GM21786 (cell line): Measurements from ENCODE around the gene PARP6.

Experiments
- ATAC-seq: cut with Tn5 transposase; IDR thresholded peaks from one replicate; pipeline ENCODE4 v1.9.1; 2021; ENCODE audit not compliant: unreplicated experiment

Gene PARP6

GRCh38 chr15:72231833-72232478, 40.4 kb downstream of the PARP6 start:
- ATAC-seq = no peak

GRCh38 chr15:72231066-72231832, 41.1 kb downstream of the PARP6 start, which contains the start of gene PKM:
PKM (minus strand) TSS chr15:72231190; CDS start chr15:72219097, 12,093 bp downstream.
- peak; percentile 28 for ATAC-seq

DNA sequence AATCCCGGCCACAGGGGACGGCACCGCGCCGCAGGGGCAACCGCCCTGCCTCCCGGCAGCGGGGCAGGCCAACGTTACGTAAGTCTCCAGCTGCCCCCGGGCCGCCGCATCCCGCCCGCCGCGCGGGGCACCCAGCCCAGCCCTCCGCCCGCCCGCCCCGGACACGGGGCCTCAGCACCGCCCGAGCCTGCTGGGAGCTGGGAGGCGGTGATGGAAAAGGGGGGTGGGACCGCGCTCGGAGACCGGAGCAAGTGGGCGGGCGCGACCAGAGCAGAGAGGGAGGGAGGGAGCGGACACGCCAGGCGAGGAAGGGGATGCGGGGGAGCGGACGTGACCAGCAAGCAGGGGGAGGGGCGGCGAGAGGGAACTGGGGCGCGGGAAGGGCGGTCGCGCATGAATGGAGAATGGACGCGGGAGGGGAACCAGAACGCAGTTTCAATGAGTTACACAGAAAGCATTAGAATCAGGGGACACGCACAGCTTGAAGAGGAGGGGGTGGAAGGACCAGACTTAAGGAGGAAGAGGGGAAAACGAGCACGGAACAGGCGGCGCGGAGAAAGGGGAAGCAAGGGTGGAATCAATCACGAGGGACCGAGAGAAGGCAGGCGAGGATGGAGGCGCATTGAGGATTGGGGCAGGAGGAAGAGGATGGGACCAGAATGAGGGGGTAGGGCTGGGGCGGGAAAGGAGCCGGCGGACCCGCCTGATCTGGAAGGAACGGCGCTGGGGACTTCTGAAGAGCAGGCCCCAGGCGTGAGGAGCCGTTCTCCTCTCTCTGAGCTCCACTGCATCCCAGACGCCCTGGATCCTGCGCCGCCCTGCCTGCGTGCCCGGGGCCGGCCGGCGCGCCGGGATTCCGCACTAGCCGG, 41.9 kb downstream of the PARP6 start:
- ATAC-seq = no peak

GRCh38 chr15:72229947-72230196, 42.5 kb downstream of the PARP6 start:
- no peak for ATAC-seq

GRCh38 chr15:72229076-72229946, 43.0 kb downstream of the PARP6 start:
- no peak for ATAC-seq

- no peak for ATAC-seq
Observed at GRCh38 chr15:72227720-72228119, 44.6 kb downstream of the PARP6 start.

- no peak for ATAC-seq
Observed at GRCh38 chr15:72227192-72227586, 45.2 kb downstream of the PARP6 start.

DNA sequence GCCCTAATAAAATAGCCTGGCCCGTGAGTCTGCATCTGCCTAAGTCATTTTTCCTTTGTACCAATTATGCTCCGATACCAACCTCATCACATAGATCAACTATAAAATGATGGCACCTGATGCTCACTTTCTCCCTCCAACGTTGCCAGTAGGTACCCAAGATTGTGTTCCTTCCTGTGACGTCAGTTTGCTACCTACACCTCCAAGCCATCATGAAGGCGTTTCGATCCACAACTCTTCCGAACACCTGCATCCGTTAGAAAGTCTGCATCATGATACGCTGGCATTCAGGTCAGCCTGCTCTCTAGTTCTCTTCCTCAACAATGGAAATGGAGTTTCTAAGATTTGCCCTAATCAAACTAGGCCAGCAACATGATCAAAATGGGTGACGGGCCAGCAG, 49.1 kb downstream of the PARP6 start:
- no peak for ATAC-seq

- ATAC-seq = no peak
Observed at GRCh38 chr15:72222393-72222792, 50.0 kb downstream of the PARP6 start.

DNA sequence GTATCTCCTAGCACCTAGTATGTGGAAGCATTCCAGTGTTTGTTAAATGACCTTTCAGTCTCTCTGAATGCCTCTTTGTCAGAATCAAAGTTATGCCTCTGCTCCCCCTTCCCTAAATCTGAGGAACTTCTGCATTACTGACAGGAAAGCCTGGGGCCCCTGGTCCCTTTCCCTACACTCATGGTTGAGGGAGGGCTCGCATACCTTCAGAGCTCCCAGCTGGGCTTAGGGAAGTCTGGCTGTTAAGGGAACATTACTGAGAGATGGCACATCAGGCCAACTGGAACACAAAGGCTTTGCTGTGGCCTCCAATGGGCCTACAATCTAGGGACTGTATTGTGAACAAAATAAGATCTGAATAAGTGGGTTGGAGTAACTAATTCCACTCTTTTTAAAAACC, 51.7 kb downstream of the PARP6 start:
- no peak for ATAC-seq

- no peak for ATAC-seq
Observed at GRCh38 chr15:72217216-72217615, 55.1 kb downstream of the PARP6 start.

DNA sequence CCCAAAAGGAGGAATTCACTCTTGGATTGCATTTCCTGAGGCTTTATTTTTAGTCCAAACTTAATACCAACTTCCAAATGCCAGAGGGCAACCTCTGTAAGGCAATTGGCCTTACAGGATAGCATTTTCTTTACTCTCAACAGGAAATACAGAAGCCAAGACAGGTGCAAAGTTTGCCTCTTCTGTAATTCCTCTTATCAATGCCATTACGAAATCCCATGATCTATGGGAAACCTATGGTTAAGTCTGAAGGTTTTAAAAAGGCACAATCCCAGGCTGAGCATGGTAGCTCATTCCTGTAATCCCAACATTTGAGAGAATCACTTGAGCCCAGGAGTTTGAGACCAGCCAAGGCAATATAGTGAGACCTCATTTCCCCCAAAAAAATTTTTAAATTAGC, 56.3 kb downstream of the PARP6 start:
- ATAC-seq = no peak

- no peak for ATAC-seq
Observed at GRCh38 chr15:72207558-72208085, 64.7 kb downstream of the PARP6 start.

GRCh38 chr15:72206677-72207000, 65.7 kb downstream of the PARP6 start:
- no peak for ATAC-seq

- ATAC-seq = no peak
Observed at GRCh38 chr15:72205896-72206676, 66.3 kb downstream of the PARP6 start.

GRCh38 chr15:72205273-72205672, 67.1 kb downstream of the PARP6 start:
- no peak for ATAC-seq

GRCh38 chr15:72203507-72203837, 68.9 kb downstream of the PARP6 start:
- no peak for ATAC-seq

GRCh38 chr15:72202801-72203506, 69.4 kb downstream of the PARP6 start:
- ATAC-seq = no peak

DNA sequence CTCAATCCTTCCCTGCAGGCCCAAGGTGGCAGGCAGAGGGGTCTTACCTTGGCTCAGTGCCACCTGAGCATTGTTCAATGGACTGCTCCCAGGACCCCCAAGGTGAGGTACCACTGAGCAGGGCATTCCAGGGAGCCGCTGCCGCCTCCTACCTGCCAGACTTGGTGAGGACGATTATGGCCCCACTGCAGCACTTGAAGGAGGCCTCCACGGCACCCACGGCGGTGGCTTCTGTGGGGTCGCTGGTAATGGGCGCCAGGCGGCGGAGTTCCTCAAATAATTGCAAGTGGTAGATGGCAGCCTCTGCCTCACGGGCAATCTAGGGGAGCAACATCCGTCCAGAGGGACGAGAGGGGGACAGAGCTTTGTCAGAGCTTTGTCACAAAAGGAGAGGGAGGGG, 70.1 kb downstream of the PARP6 start:
- no peak for ATAC-seq
